Astrocyte (in vitro differentiated cells and primary cell): ENCODE measurements around the gene VWF. TPM values are rescaled to one million over a fixed set of nuclear protein-coding genes. Genes with fewer than 3 reads are reported as not detected.
"Not testable (repeated sequence)": the region's sequence is repeated elsewhere in the genome, so short reads cannot be mapped to it uniquely, and the experiment has no call there.

Experiments used
- DNase-seq: peaks from one replicate; pipeline ENCODE4 v3.0.0-alpha.2; 2010; ENCODE audit warnings: low read depth
- FAIRE-seq: peaks from 2 replicates; lab custom pipeline; 2011; peaks lifted over from hg19 to GRCh38; lab: Jason Lieb, UNC
- H2AFZ ChIP-seq: 2 replicates; pipeline ENCODE4 v1.6.0; 2012; ENCODE audit warnings: low read depth, low read length, inconsistent platforms
- H3K27ac ChIP-seq: 2 replicates; pipeline ENCODE4 v1.5.1; 2011; ENCODE audit warnings: low read depth, low read length, inconsistent platforms
- H3K27me3 ChIP-seq: 2 replicates; pipeline ENCODE4 v1.6.0; 2011; ENCODE audit warnings: low read length, inconsistent platforms; ENCODE audit not compliant: insufficient read depth
- H3K36me3 ChIP-seq: 2 replicates; pipeline ENCODE4 v1.5.1; 2011; ENCODE audit warnings: low read length, inconsistent platforms; ENCODE audit not compliant: insufficient read depth
- H3K4me1 ChIP-seq: 2 replicates; pipeline ENCODE4 v1.5.1; 2011; ENCODE audit warnings: low read length, inconsistent platforms; ENCODE audit not compliant: insufficient read depth
- H3K4me2 ChIP-seq: 2 replicates; pipeline ENCODE4 v1.6.0; 2012; ENCODE audit warnings: low read length, inconsistent platforms
- H3K4me3 ChIP-seq: 2 replicates; pipeline ENCODE4 v1.5.1; 2011; ENCODE audit warnings: low read depth, mild to moderate bottlenecking, low read length, inconsistent platforms; ENCODE audit not compliant: insufficient read depth
- H3K79me2 ChIP-seq: 2 replicates; pipeline ENCODE4 v1.6.0; 2012; ENCODE audit warnings: mild to moderate bottlenecking, low read length, inconsistent platforms; ENCODE audit not compliant: insufficient read depth
- H3K9ac ChIP-seq: 2 replicates; pipeline ENCODE4 v1.6.0; 2012; ENCODE audit warnings: mild to moderate bottlenecking, low read length, inconsistent platforms
- H3K9me3 ChIP-seq: 2 replicates; pipeline ENCODE4 v1.5.1; 2012; ENCODE audit warnings: low read depth, mild to moderate bottlenecking, low read length, inconsistent platforms; ENCODE audit not compliant: insufficient read depth
- H4K20me1 ChIP-seq: 2 replicates; pipeline ENCODE4 v1.6.0; 2012; ENCODE audit warnings: low read length, inconsistent platforms; ENCODE audit not compliant: insufficient read depth
- H3K27ac Mint-ChIP-seq: one replicate; pipeline ENCODE4 v1.8.0; 2021; ENCODE audit warnings: mild to moderate bottlenecking, mixed read lengths; ENCODE audit not compliant: unreplicated experiment
- H3K27me3 Mint-ChIP-seq: one replicate; pipeline ENCODE4 v1.8.0; 2021; ENCODE audit warnings: low read depth, mixed read lengths; ENCODE audit not compliant: unreplicated experiment
- H3K36me3 Mint-ChIP-seq: one replicate; pipeline ENCODE4 v1.8.0; 2021; ENCODE audit warnings: low read depth, mixed read lengths; ENCODE audit not compliant: unreplicated experiment
- H3K4me1 Mint-ChIP-seq: one replicate; pipeline ENCODE4 v1.8.0; 2021; ENCODE audit warnings: low read depth, mixed read lengths; ENCODE audit not compliant: unreplicated experiment
- H3K4me3 Mint-ChIP-seq: one replicate; pipeline ENCODE4 v1.8.0; 2021; ENCODE audit warnings: mild to moderate bottlenecking, moderate library complexity, mixed read lengths; ENCODE audit not compliant: unreplicated experiment
- H3K9me3 Mint-ChIP-seq: one replicate; pipeline ENCODE4 v1.8.0; 2021; ENCODE audit warnings: mild to moderate bottlenecking, mixed read lengths; ENCODE audit not compliant: unreplicated experiment
- CTCF ChIP-seq: IDR thresholded peaks from 2 replicates; pipeline ENCODE4 v1.5.1; 2011; ENCODE audit warnings: low read depth, mild to moderate bottlenecking, inconsistent platforms, low read length, moderate library complexity; ENCODE audit not compliant: insufficient read depth
- EZH2 ChIP-seq: IDR thresholded peaks from 2 replicates; pipeline ENCODE4 v1.6.1; 2012; ENCODE audit warnings: mild to moderate bottlenecking, low read length, inconsistent platforms; ENCODE audit not compliant: insufficient read depth
- total RNA-seq: library from RNA; stranded (reverse); gene quantifications from 2 replicates; pipeline ENCODE4 v1.2.1, GENCODE V29; 2021

Gene VWF
- total RNA-seq, 1 donor from 2014 or later, result 0.23 TPM

GRCh38 chr12:6029401-6029800 is 95.1 kb downstream of the VWF start:
- no peaks in the 10 kb centered on the region for H3K4me1 ChIP-seq
- FAIRE-seq (no peak), DNase-seq (no peak)
- no peaks in the 10 kb centered on the region for H3K9me3 ChIP-seq
- H3K4me3 ChIP-seq, result no peak overlapping the region
- no peak overlapping the region for H3K9ac ChIP-seq
- TF ChIP-seq CTCF, result no peak
- TF ChIP-seq EZH2, result no peak
- H3K36me3 ChIP-seq, result no peaks in the 10 kb centered on the region
- Mint-ChIP-seq H3K4me3 (no peak overlapping the region), H3K9me3 (peaks cover 13% of the 10 kb centered on the region), H3K27me3 (no peaks in the 10 kb centered on the region), H3K36me3 (peaks cover 1% of the 10 kb centered on the region), H3K4me1 (peaks cover 10% of the 10 kb centered on the region), H3K27ac (no peak overlapping the region)
- H3K27ac ChIP-seq, result no peak overlapping the region
- no peak overlapping the region for H2AFZ ChIP-seq
- no peak overlapping the region for H3K4me2 ChIP-seq
- H4K20me1 ChIP-seq, result no peaks in the 10 kb centered on the region
- H3K79me2 ChIP-seq, result no peaks in the 10 kb centered on the region
- H3K27me3 ChIP-seq, result peaks cover 2% of the 10 kb centered on the region

- H3K4me1 Mint-ChIP-seq, result no peaks in the 10 kb centered on the region
- Histone ChIP-seq H3K4me1 (no peaks in the 10 kb centered on the region), H3K79me2 (no peaks in the 10 kb centered on the region), H3K27ac (no peak overlapping the region), H3K9me3 (no peaks in the 10 kb centered on the region), H3K9ac (no peak overlapping the region), H3K4me2 (no peak overlapping the region), H3K36me3 (no peaks in the 10 kb centered on the region), H4K20me1 (no peaks in the 10 kb centered on the region), H3K27me3 (peaks cover 2% of the 10 kb centered on the region), H3K4me3 (no peak overlapping the region), H2AFZ (no peak overlapping the region)
- FAIRE-seq, result no peak
- peaks cover 13% of the 10 kb centered on the region for H3K9me3 Mint-ChIP-seq
- no peaks in the 10 kb centered on the region for H3K36me3 Mint-ChIP-seq
- no peak for TF ChIP-seq CTCF
- TF ChIP-seq EZH2, result no peak
- no peak overlapping the region for H3K27ac Mint-ChIP-seq
- H3K27me3 Mint-ChIP-seq, result no peaks in the 10 kb centered on the region
- H3K4me3 Mint-ChIP-seq, result no peak overlapping the region
- no peak for DNase-seq
Observed at GRCh38 chr12:6026998-6027397, 97.5 kb downstream of the VWF start.

DNA sequence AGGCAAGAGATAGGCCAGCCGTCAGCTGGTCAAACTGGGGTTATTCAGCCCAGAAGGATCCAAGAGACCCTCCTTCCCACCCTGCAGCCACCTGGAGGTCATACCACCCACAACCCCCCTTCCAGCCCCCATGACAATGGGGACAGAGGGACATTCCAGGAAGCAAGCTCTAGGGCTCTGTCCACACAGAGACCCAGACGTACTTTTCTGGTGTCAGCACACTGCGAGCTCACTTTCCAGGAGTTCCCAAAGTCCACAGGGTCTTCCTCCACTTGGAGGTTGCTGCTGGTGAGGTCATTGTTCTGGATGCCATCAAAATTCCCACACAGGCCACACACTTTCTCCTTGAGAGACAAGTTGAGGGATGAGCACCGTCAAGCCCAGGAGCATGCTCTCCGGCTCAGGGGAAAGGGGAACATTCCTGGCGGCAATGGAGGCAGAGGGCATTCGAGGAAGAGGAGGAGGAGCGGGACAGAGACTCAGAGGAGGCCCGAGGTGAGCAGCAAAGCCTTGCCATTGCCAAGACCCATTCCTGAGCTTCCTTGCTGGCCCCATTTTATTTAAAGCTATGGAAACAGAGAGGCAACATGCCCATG is 98.7 kb downstream of the VWF start:
- peaks cover 13% of the 10 kb centered on the region for H3K9me3 Mint-ChIP-seq
- not testable (repeated sequence) for H3K36me3 Mint-ChIP-seq, H3K4me3 Mint-ChIP-seq, DNase-seq, H3K79me2 ChIP-seq, H4K20me1 ChIP-seq, H3K36me3 ChIP-seq, H3K27me3 Mint-ChIP-seq, H3K9me3 ChIP-seq, H3K4me3 ChIP-seq, FAIRE-seq, H2AFZ ChIP-seq, H3K27me3 ChIP-seq, H3K4me2 ChIP-seq, H3K4me1 Mint-ChIP-seq, H3K27ac Mint-ChIP-seq, H3K27ac ChIP-seq, H3K4me1 ChIP-seq, H3K9ac ChIP-seq

DNA sequence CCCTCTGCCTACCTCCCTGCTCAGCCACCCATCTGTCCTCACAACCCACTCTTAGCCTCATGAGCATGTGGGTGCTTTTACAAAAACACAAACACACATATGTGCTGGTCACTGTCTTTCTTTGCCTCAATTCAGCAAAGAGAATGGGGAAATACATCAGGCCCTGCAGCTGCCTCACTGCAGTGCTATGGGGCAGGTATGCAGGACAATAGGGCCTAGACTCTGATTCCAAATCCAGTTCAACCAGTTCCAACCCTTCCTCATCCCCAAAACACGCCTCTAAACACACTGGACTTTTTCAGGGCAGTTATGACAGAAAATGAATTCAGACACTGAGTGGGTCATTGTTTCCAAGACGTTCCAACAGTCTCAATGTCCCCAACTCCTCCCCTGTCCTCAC is 100.4 kb downstream of the VWF start:
- H3K9ac ChIP-seq, DNase-seq, H3K4me2 ChIP-seq, H3K79me2 ChIP-seq, H3K36me3 ChIP-seq, FAIRE-seq, H4K20me1 ChIP-seq, H3K4me3 ChIP-seq, H3K27me3 Mint-ChIP-seq, H3K4me1 ChIP-seq, H3K36me3 Mint-ChIP-seq, H3K4me3 Mint-ChIP-seq, H3K27me3 ChIP-seq, H3K4me1 Mint-ChIP-seq, H2AFZ ChIP-seq, H3K27ac ChIP-seq, H3K9me3 ChIP-seq, H3K27ac Mint-ChIP-seq: not testable (repeated sequence)
- H3K9me3 Mint-ChIP-seq, result peaks cover 13% of the 10 kb centered on the region
